ENCODE data around the gene TBC1D20. TPM values are rescaled to one million over a fixed set of nuclear protein-coding genes. Genes with fewer than 3 reads are reported as not detected.

The TBC1D20 gene
- total RNA-seq, 1 donor from 2014 or later = 52.8 TPM

DNA sequence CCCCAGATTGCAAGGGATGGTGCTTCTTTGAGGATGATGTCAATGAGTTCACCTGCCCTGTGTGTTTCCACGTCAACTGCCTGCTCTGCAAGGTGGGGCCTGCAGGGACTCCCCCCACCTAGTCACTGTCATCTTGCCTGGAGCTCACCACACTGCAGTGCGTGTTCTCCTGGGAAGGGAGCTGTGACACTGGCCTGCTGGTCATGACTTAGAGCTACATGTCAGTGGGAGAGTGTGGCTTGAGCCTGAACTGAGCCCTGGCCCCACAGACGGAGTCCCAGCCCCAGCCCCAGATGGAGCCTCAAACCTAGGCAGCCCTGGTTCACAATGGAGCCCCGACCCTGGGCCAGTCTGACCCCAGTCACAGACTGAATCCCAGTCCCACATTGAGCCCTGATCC is 34.9 kb downstream of the TBC1D20 start:
- Mint-ChIP-seq H3K9me3 (ENCODE audit: unreplicated experiment) (no peaks in the 10 kb centered on the region), H3K4me3 (ENCODE audit: unreplicated experiment) (no peak overlapping the region), H3K27me3 (ENCODE audit: unreplicated experiment) (no peaks in the 10 kb centered on the region), H3K27ac (ENCODE audit: unreplicated experiment) (no peak overlapping the region), H3K4me1 (ENCODE audit: unreplicated experiment) (no peaks in the 10 kb centered on the region), H3K36me3 (ENCODE audit: unreplicated experiment) (peaks cover 22% of the 10 kb centered on the region)
- DNase-seq (ENCODE audit: extremely low spot score, unreplicated experiment) = no peak
- TF ChIP-seq, protein P1, sequence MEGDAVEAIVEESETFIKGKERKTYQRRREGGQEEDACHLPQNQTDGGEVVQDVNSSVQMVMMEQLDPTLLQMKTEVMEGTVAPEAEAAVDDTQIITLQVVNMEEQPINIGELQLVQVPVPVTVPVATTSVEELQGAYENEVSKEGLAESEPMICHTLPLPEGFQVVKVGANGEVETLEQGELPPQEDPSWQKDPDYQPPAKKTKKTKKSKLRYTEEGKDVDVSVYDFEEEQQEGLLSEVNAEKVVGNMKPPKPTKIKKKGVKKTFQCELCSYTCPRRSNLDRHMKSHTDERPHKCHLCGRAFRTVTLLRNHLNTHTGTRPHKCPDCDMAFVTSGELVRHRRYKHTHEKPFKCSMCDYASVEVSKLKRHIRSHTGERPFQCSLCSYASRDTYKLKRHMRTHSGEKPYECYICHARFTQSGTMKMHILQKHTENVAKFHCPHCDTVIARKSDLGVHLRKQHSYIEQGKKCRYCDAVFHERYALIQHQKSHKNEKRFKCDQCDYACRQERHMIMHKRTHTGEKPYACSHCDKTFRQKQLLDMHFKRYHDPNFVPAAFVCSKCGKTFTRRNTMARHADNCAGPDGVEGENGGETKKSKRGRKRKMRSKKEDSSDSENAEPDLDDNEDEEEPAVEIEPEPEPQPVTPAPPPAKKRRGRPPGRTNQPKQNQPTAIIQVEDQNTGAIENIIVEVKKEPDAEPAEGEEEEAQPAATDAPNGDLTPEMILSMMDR (IDR thresholded peaks at IDR 0.05) = no peak

DNA sequence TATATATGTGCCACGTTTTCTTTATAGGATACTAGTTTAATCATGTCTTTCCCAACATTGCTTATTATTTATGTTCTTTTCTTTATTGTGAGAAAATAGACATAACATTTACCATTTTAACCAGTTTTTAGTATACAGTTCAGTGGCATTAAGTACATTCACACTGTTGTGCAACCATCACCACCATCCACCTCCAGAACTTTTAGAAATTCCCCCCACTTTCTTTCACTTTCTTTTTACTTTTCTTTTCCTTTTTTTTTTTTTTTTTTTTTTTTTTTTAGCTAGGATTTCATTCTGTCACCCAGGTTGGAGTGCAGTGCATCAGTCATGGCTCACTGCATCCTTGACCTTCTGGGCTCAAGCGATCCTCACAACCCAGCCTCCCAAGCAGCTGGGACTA is 35.8 kb downstream of the TBC1D20 start:
- no peaks in the 10 kb centered on the region for H3K9me3 Mint-ChIP-seq (ENCODE audit: unreplicated experiment)
- H3K27ac Mint-ChIP-seq (ENCODE audit: unreplicated experiment) = no peak overlapping the region
- no peak for DNase-seq (ENCODE audit: extremely low spot score, unreplicated experiment)
- no peaks in the 10 kb centered on the region for H3K27me3 Mint-ChIP-seq (ENCODE audit: unreplicated experiment)
- TF ChIP-seq, protein P1 (IDR thresholded peaks at IDR 0.05) = no peak
- peaks cover 29% of the 10 kb centered on the region for H3K36me3 Mint-ChIP-seq (ENCODE audit: unreplicated experiment)
- no peak overlapping the region for H3K4me3 Mint-ChIP-seq (ENCODE audit: unreplicated experiment)
- H3K4me1 Mint-ChIP-seq (ENCODE audit: unreplicated experiment) = no peaks in the 10 kb centered on the region

DNA sequence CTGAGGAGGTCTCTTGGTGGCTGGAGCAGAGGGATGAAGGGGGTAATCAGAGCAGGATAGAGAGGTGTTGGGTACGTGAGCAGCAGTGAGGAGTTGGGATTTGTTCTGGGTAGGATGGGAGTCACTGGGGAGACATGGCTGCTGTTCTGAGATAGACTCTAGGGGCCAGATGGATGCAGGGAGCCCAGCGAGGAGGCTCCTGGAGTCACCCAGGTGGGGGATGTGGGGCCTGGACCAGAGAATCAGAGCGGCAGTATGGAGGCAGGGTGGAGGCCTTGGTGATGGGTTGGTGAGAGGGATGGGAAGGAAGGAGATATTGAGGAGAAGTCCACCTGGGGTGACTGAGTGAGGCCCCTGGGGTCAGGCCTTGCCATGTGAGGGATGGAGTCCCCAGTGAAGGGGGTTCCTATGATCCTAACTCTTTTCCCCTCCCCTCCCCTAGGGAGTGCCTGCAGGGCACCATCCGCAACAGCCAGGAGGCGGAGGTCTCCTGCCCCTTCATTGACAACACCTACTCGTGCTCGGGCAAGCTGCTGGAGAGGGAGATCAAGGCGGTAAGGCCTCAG is 40.6 kb downstream of the TBC1D20 start:
- no peaks in the 10 kb centered on the region for H3K27me3 Mint-ChIP-seq (ENCODE audit: unreplicated experiment)
- no peak overlapping the region for H3K27ac Mint-ChIP-seq (ENCODE audit: unreplicated experiment)
- peaks cover 38% of the 10 kb centered on the region for H3K36me3 Mint-ChIP-seq (ENCODE audit: unreplicated experiment)
- DNase-seq (ENCODE audit: extremely low spot score, unreplicated experiment) = no peak
- H3K4me3 Mint-ChIP-seq (ENCODE audit: unreplicated experiment) = no peak overlapping the region
- H3K4me1 Mint-ChIP-seq (ENCODE audit: unreplicated experiment) = no peaks in the 10 kb centered on the region
- TF ChIP-seq, protein P1 (IDR thresholded peaks at IDR 0.05) = no peak
- H3K9me3 Mint-ChIP-seq (ENCODE audit: unreplicated experiment) = no peaks in the 10 kb centered on the region

DNA sequence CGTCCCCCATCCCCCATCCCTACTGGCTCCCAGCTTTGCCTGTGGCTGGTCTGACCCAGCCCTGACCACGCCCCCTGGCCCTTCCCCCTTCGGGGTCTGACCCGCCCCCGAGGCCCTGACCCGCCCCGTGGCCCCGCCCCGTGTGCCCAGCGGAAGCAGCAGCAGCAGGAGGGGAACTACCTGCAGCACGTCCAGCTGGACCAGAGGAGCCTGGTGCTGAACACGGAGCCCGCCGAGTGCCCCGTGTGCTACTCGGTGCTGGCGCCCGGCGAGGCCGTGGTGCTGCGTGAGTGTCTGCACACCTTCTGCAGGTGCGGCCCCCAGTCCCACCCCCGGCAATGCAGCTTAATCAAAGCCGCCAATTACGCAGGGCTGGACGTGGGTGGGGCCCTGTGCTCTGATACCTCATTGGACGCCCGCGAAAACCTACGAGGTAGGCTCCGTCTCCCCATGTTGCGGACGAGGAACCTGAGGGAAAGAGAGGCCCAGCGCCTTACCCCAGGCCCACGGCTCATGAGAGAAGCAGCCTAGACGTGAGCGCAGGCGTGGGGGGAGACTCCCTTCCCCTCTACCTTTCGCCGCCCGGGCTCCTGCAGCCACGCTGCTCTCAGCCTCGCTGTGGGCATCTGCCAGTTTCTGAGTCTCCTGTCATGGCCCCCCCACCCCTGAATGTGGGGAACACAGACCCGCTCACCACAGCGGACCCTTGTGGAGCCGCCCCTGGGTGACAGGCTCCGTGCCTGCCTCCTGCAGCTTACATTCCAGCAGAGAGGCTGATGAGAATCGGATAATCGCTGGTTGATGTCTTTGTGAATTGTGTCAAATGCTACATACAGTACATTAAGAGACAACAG is 41.4 kb downstream of the TBC1D20 start:
- Mint-ChIP-seq H3K4me1 (ENCODE audit: unreplicated experiment) (no peaks in the 10 kb centered on the region), H3K27ac (ENCODE audit: unreplicated experiment) (no peak overlapping the region), H3K4me3 (ENCODE audit: unreplicated experiment) (no peak overlapping the region), H3K9me3 (ENCODE audit: unreplicated experiment) (no peaks in the 10 kb centered on the region), H3K27me3 (ENCODE audit: unreplicated experiment) (no peaks in the 10 kb centered on the region), H3K36me3 (ENCODE audit: unreplicated experiment) (peaks cover 37% of the 10 kb centered on the region)
- DNase-seq (ENCODE audit: extremely low spot score, unreplicated experiment) = no peak
- TF ChIP-seq, protein P1 (IDR thresholded peaks at IDR 0.05) = no peak

DNA sequence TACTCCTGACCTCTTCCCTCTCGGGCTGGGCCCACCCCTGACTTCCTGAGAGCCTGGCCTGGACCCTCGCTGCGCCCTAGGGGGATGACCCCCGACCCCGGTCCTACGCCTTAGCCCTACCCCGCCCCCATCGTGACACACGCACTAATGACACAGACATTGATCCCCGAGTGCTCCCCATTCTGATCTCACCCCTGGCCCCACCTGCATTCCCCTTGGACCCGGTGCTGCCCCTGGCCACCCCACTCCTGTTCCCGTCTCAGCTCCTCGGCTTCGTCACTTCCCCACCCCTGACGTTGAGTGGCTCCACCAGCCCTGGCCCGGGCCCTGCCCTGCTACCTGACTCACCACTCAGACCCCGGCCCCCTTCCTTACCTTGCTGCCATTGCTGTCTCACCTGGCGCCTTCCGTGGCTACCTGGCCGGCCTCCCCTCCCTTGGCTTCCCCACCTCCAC is 42.1 kb downstream of the TBC1D20 start:
- Mint-ChIP-seq H3K9me3 (ENCODE audit: unreplicated experiment) (no peaks in the 10 kb centered on the region), H3K27ac (ENCODE audit: unreplicated experiment) (no peak overlapping the region), H3K36me3 (ENCODE audit: unreplicated experiment) (peaks cover 40% of the 10 kb centered on the region), H3K4me3 (ENCODE audit: unreplicated experiment) (no peak overlapping the region), H3K4me1 (ENCODE audit: unreplicated experiment) (no peaks in the 10 kb centered on the region), H3K27me3 (ENCODE audit: unreplicated experiment) (no peaks in the 10 kb centered on the region)
- TF ChIP-seq, protein P1 (IDR thresholded peaks at IDR 0.05) = no peak
- DNase-seq (ENCODE audit: extremely low spot score, unreplicated experiment) = no peak

Measured in osteocyte (in vitro differentiated cells).